ENCODE results near the gene MT1A. TPM values are rescaled to one million over a fixed set of nuclear protein-coding genes. Genes with fewer than 3 reads are reported as not detected.

Gene MT1A
- total and polyA plus RNA-seq, 3 donors from 2014 or later: 10.6 TPM; not detected in 2

GRCh38 chr16:56639045-56639444, 579 bp downstream of the MT1A start:
- Histone ChIP-seq H3K4me1 (peaks cover 19% of the 10 kb centered on the region), H3K9me3 (no peaks in the 10 kb centered on the region), H3K36me3 (ENCODE audit: low read depth, missing control alignments) (no peaks in the 10 kb centered on the region), H3K4me3 (no peak overlapping the region), H3K27ac (no peak overlapping the region), H3K27me3 (no peaks in the 10 kb centered on the region)
- WGBS, 2 donors: 44 to 63% methylated on average over 1 of the region's 1 CpG
- no peak for DNase-seq
- TF ChIP-seq CTCF (IDR thresholded peaks at IDR 0.05): no peak
- no peak for TF ChIP-seq POLR2A (IDR thresholded peaks at IDR 0.05)
- intact Hi-C loops (cut with DNase I; ENCODE audit: low total_unique reads): no loop called here

DNA sequence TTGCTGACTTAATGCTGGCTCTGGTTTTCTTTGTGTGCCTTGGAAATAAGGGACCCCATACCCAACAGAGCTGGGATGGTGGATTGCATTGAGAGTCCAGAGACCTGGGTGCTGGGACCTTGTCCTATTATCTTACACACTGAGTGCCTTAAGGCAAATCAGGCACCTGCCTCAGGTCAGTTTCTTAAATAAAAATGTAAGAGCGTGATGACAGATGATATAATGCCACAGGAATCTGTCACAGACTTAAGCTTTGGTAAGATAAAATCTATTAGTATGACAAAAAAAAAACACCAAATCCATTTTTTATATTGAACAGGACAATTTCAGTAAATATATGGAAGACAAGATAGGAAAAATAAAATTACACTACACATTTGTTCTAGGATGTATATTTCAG, 1.6 kb downstream of the MT1A start:
- TF ChIP-seq CTCF (IDR thresholded peaks at IDR 0.05): no peak
- no peak for TF ChIP-seq POLR2A (IDR thresholded peaks at IDR 0.05)
- peaks cover 19% of the 10 kb centered on the region for H3K4me1 ChIP-seq
- no peaks in the 10 kb centered on the region for H3K9me3 ChIP-seq
- WGBS, 2 donors: 91 to 95% methylated on average over 1 of the region's 1 CpG
- intact Hi-C loops (cut with DNase I; ENCODE audit: low total_unique reads): no loop called here
- no peaks in the 10 kb centered on the region for H3K27me3 ChIP-seq
- no peak overlapping the region for H3K27ac ChIP-seq
- no peak for DNase-seq
- H3K4me3 ChIP-seq: no peak overlapping the region
- H3K36me3 ChIP-seq (ENCODE audit: low read depth, missing control alignments): no peaks in the 10 kb centered on the region

DNA sequence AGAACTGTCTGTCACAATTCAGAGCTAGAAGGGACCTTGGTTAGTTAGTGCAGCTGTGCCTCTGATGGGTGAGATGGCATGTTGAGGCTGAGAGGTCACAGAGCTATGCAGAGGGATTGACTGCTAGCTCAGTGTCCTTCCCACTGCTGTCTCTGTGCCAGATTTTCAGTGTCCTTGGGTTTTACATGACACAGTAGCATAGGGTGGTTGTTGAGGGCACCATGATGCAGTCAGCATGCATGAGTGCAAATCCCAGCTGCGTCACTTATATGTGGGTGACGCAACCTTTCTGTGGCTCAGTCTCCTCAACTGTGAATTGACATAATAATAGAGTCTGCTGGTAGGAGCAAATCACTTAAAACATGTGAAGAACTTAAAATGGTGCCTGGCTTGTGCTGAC, 2.7 kb downstream of the MT1A start:
- H3K36me3 ChIP-seq (ENCODE audit: low read depth, missing control alignments): no peaks in the 10 kb centered on the region
- H3K4me3 ChIP-seq: no peak overlapping the region
- WGBS, 2 donors: 92 to 96% methylated on average over 2 of the region's 2 CpGs
- intact Hi-C loops (cut with DNase I; ENCODE audit: low total_unique reads): no loop called here
- no peaks in the 10 kb centered on the region for H3K9me3 ChIP-seq
- H3K4me1 ChIP-seq: peaks cover 19% of the 10 kb centered on the region
- no peak overlapping the region for H3K27ac ChIP-seq
- TF ChIP-seq CTCF (IDR thresholded peaks at IDR 0.05): no peak
- TF ChIP-seq POLR2A (IDR thresholded peaks at IDR 0.05): no peak
- H3K27me3 ChIP-seq: no peaks in the 10 kb centered on the region
- DNase-seq: no peak

DNA sequence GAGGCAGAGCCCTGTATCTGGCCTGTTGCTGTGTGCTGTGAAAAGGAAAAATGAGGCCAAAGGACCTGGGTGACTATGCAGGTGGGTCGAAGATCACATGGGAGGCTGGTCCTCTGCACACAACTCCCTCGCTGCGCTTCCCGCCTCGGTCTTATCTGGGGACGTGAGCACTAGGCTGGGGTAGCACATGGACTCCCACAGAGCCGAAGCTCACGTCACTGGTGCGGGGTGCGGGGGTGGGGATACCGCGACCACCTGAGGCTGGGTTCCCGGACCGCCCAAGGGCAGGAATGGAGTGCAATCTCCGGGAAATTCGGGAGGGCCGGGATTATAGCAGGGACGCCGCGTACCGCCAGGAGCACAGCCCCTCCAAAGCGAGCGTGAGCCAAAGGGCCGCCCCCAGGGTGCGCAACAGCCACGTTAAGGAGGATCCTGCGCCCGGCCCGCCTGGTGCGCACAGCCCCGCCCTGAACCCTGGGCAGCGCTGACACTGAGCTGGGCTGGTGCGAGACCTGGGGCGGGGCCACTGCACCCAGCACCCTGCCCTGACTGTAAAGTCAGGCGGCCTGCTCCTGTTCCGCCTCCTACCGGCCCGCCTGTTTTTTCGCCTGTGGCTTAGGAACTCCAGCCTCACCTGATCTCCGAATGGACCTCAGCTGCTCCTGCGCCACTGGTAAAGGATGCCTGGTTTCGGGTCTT, 4.8 kb downstream of the MT1A start:
- DNase-seq: peak; percentile 67

More for the DNA sequence above, 4.8 kb downstream of the MT1A start:
- no peaks in the 10 kb centered on the region for H3K36me3 ChIP-seq (ENCODE audit: low read depth, missing control alignments)
- intact Hi-C loops (cut with DNase I; ENCODE audit: low total_unique reads): no loop called here
- peaks cover 17% of the 10 kb centered on the region for H3K4me1 ChIP-seq
- WGBS, 2 donors: 5 to 7% methylated on average over 25 to 37 of the region's 42 CpGs
- TF ChIP-seq POLR2A (IDR thresholded peaks at IDR 0.05) (no peak), CTCF (IDR thresholded peaks at IDR 0.05) (no peak)
- H3K9me3 ChIP-seq: no peaks in the 10 kb centered on the region
- H3K27ac ChIP-seq: no peak overlapping the region
- no peaks in the 10 kb centered on the region for H3K27me3 ChIP-seq
- H3K4me3 ChIP-seq: peak overlapping the region in 1 of 2 donors; percentile 21
